ENCODE results near the gene P4HA2.

GRCh38 chr5:132254321-132254977 lies 26.8 kb upstream of the P4HA2 start:
- TF ChIP-seq POLR2AphosphoS5 (IDR thresholded peaks at IDR 0.05), result no peak
- TF ChIP-seq CTCF (IDR thresholded peaks at IDR 0.05), result no peak
- no peak for TF ChIP-seq EP300 (IDR thresholded peaks at IDR 0.05)

Data from upper lobe of left lung (tissue), 4 donors.